H1 (cell line): ENCODE results near the gene GAB2. TPM values are rescaled to one million over a fixed set of nuclear protein-coding genes. Genes with fewer than 3 reads are reported as not detected.

Experiments used
- CTBP2 ChIP-seq: IDR thresholded peaks from 2 replicates; pipeline ENCODE4 v1.7.0; 2011; ENCODE audit warnings: borderline replicate concordance, mild to moderate bottlenecking, moderate library complexity, mixed read lengths, low read length; ENCODE audit not compliant: insufficient read depth, insufficient read length
- GABPA ChIP-seq: IDR thresholded peaks from 2 replicates; pipeline ENCODE4 v1.6.1; 2011; ENCODE audit warnings: mild to moderate bottlenecking, low read length, moderate library complexity, borderline replicate concordance; ENCODE audit not compliant: insufficient read depth
- MAFK ChIP-seq: IDR thresholded peaks from 2 replicates; pipeline ENCODE4 v1.6.1; 2012; ENCODE audit warnings: low read depth, mild to moderate bottlenecking, improper control_type of control experiment, low read length
- POLR2A ChIP-seq, 2 experiments: IDR thresholded peaks; 1 replicate in 1 of 2; 2 replicates in 1 of 2; pipeline ENCODE4 v1.6.1; 2011; ENCODE audit warnings: low read depth in 2 of 2, low read length in 2 of 2, mild to moderate bottlenecking in 2 of 2; ENCODE audit errors: control extremely low read depth in 1 of 2
- polyA plus RNA-seq, 7 experiments: library from polyadenylated mRNA; depleted of rRNA in 3 of 7; stranded (reverse) in 5 of 7; unstranded in 2 of 7; fragments of >200 nt in 5 of 7; fragments of 200-250 nt in 2 of 7; gene quantifications; 1 replicate in 5 of 7; 2 replicates in 1 of 7; 4 replicates in 1 of 7; pipeline versions ENCODE4 v1.2.1 to v1.2.3, GENCODE V29; 2011 to 2013; ENCODE audit warnings: missing spikeins in 2 of 7, mixed read lengths in 2 of 7
- total RNA-seq: library from RNA; stranded (reverse); fragmentation: NEBNext Ultra II Directional; extraction: Animal tissue kit (Norgen Biotek cat#: 25700); gene quantifications from 2 replicates; pipeline ENCODE4 v1.2.1, GENCODE V29; 2021

GAB2 gene
- total and polyA plus RNA-seq, 2 of the 8 experiments (the other 6 are each of a cell fraction or from before 2014, with no cell fraction given), result 6.3 to 14.0 TPM

GRCh38 chr11:78344094-78344493 is 73.5 kb downstream of the GAB2 start (continued):
- TF ChIP-seq MAFK (no peak), GABPA (no peak), POLR2A (IDR thresholded peaks at IDR 0.05; ENCODE audit: control extremely low read depth in 1 of 2, low read depth in 2 of 2, low read length in 2 of 2) (no peak), CTBP2 (no peak)
